KOPT-K1 (cell line): ENCODE measurements around the gene TMEM248.

Source experiments
- H3K27ac ChIP-seq: fragments of 200-600 bp; sonication (generic); 2 replicates; pipeline ENCODE4 v1.5.1; 2016; ENCODE audit warnings: antibody characterized with exemption, mild to moderate bottlenecking, low read depth, low read length; ENCODE audit not compliant: poor library complexity, severe bottlenecking
- H3K36me3 ChIP-seq: fragments of 200-600 bp; sonication (generic); 2 replicates; pipeline ENCODE4 v1.5.1; 2017; ENCODE audit warnings: antibody characterized with exemption, mild to moderate bottlenecking, low read length, moderate library complexity; ENCODE audit not compliant: insufficient read depth
- H3K9me3 ChIP-seq: fragments of 200-600 bp; sonication (generic); 2 replicates; pipeline ENCODE4 v1.5.1; 2017; ENCODE audit warnings: antibody characterized with exemption, low read length, mild to moderate bottlenecking; ENCODE audit not compliant: insufficient read depth, poor library complexity, severe bottlenecking

TMEM248 gene

DNA sequence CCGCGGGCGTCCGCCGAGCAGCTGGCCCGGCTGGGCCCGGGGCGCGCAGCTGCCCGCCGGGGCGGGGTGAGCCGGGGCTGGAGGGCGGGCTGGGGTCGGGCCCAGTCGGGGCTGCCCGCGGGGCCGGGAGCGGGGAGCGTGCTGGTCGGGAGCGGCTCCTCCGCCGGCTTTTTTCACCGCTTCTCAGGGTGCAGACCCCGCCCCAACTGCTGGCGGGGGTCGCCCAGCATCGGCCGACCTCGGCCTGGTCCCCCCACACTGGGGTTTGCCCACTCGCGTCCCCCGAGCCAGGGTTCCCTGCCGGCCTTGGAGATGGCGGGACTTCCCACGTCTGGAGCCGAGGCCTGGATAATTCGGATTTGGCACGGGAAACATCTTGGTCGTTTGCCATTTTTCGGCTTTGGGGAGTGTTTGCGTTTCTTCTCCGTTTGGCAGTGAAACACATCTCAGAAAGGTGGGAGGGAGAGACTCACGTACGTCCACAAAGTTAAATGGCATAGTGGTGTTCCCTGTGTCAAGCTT is 432 bp downstream of the TMEM248 start:
- H3K9me3 ChIP-seq = no peaks in the 10 kb centered on the region
- H3K27ac ChIP-seq = peak overlapping the region; percentile 73
- H3K36me3 ChIP-seq = peaks cover 25% of the 10 kb centered on the region

DNA sequence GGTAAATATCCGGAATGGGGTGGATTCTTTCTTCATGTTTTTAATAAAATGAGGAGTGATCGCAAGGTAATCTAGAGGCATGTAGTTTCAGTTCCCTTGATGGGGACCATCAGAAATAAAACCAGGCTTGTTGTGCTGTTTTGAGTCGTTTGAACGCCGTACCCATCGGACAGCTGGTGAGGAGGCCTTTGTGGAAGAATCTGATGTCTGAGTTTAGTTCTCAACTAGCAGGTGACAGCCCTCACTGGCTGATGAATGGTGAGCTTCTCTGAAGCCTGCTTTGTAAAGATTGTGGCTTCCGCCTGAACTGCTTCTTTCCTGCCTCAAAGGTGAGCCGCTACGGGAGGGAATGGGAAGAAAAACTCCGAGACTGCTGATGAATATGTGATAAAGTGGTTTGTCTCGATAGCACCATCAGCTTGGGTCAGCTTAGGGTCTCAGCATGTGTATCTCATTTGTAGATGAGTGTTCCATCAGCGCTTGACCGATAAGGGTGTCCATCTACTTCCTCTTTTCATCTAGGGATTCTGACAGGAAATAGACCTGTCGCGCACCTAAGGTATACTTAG is 977 bp downstream of the TMEM248 start:
- Histone ChIP-seq H3K36me3 (peaks cover 31% of the 10 kb centered on the region), H3K9me3 (no peaks in the 10 kb centered on the region), H3K27ac (peak overlapping the region; percentile 73)

DNA sequence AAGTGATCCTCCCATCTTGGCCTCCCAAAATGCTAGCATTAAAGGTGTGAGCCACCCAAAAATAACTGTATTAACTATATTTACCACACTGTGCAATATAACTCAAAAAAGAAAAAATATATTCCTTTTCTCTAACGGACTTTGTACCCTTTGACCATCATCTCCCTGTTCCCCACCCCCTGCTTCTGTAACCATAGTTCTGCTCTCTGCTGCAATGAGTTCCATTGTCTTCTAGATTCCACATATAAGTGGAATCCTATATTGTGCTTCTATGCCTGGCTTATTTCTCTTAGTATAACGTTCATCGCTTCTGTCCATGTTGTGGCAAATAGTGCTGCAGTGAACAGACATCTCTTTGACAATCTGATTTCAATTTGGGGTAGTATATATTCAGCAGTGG is 4.2 kb downstream of the TMEM248 start:
- no peaks in the 10 kb centered on the region for H3K9me3 ChIP-seq

DNA sequence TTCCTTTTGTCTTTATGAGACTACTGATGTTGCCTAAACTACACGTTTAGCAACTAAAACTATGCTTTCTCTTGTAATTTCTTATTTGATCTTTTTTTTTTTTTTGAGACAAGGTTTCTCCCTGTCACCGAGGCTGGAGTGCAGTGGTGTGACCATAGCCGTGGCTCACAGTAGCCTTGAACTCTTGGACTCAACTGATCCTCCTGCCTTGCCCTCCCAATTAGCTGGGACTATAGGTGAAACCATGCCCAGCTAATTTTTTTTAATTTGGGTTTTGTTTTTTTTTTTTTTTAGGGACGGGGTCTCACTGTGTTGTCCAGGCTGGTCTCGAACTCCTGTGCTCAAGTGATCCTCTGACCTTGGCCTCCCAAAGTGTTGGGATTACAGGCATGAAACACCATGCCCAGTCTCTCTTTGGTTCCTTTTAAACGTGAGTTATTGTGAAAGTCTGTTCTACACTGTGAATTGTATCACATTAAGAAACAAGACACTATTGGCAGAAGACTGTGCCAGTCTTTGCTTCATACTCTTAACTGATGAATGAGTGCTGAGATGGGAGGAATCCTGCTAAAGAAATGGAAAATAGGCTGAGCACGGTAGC is 6.4 kb downstream of the TMEM248 start:
- Histone ChIP-seq H3K36me3 (peaks cover 72% of the 10 kb centered on the region), H3K27ac (no peak overlapping the region), H3K9me3 (no peaks in the 10 kb centered on the region)

More for the DNA sequence above, 4.2 kb downstream of the TMEM248 start:
- no peak overlapping the region for H3K27ac ChIP-seq
- H3K36me3 ChIP-seq = peaks cover 63% of the 10 kb centered on the region

DNA sequence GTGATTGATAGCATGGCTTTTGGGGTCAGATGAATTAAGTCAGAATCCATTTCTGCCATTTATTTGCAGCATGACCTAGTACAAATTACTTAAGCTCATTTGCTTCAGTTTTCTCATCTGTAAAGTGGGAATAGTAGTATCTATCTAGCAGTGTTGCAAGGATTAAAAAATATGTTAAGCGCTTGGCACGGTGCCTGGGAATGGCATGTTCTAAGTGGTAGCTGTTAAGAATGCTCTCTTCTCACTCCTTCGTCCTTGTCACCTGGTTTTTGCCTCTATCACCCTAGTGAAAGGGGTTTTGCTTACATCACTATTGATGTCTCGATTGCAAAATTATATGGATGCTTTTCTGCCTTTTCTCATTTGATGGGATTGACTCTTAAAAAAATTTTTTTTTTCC is 7.4 kb downstream of the TMEM248 start:
- Histone ChIP-seq H3K27ac (no peak overlapping the region), H3K9me3 (no peaks in the 10 kb centered on the region), H3K36me3 (peaks cover 74% of the 10 kb centered on the region)

DNA sequence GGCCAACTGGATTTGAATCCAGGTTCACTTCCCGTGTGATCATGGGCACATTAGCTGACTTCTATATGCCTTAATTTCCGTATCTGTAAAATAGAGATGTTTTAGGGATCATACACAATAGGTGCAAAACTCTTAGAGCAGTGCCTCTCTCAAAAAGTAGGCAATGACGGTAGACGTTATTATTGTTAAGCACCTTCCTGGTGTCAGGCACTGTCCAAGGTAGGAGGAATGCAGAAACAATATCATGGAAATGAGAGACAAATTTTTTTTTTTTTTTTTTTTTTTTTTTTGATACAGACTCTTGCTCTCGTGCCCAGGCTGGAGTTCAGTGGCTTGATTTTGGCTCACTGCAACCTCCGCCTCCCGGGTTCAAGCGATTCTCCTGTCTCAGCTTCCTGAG is 8.1 kb downstream of the TMEM248 start:
- Histone ChIP-seq H3K36me3 (peaks cover 69% of the 10 kb centered on the region), H3K9me3 (no peaks in the 10 kb centered on the region), H3K27ac (no peak overlapping the region)

DNA sequence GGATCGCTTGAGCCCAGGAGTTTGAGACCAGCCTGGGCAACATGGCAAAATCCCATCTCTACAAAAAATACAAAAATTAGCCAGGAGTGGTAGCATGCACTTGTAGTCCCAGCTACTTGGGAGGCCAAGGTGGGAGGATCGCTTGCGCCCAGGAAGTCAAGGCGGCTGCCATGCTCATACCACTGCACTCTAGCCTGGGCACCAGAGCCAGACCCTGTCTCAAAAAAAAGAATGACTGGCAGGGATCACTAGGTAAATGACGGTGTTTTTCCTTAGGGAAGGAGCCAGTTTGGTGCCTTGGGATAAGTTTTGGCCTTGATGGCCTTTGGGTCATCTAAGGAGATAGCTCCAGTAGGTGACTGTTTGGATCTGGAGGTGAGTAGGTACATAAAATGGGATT is 8.9 kb downstream of the TMEM248 start:
- no peak overlapping the region for H3K27ac ChIP-seq
- H3K9me3 ChIP-seq = no peaks in the 10 kb centered on the region
- peaks cover 75% of the 10 kb centered on the region for H3K36me3 ChIP-seq

DNA sequence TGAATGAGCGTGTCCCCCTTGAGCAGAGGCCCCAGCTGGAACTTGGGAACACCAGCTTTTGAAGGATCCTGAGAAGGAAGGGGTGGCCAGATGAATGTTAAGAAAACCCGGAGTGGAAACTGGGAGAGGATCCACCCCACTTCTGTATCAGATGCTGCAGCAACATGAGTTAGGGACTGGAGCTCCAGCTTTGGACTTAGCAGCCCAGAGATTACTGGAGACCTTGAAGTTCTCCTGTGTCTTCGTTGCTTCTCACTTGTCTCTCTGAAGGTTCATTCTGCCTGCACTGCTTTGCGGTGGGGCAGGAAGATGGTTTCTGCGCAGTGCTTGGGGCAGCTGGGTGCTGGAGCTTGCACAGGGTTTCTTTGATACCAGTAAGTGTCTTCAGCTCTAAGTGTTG is 9.3 kb downstream of the TMEM248 start:
- no peaks in the 10 kb centered on the region for H3K9me3 ChIP-seq
- H3K36me3 ChIP-seq = peaks cover 71% of the 10 kb centered on the region

DNA sequence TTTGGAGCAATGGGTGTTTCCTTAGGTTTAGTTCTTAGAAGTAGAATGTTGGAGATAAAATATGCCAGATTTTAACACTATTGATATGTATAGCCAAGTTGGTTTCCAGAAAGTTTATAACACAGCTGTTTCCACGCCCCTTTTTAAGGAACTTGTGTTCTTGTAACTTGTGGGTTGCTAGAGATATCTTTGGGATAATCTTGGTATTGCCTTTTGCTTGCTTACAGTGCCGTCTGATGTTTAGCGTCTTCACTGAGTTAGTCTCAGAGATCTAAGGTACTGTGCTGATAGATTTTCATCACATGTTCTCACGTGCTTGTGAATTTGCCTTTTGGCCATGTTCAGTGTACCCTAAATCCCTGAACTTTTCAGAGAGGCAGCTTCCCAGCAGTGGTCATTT is 12.4 kb downstream of the TMEM248 start:
- Histone ChIP-seq H3K27ac (no peak overlapping the region), H3K9me3 (peaks cover 5% of the 10 kb centered on the region), H3K36me3 (peaks cover 65% of the 10 kb centered on the region)

More for the DNA sequence above, 9.3 kb downstream of the TMEM248 start:
- H3K27ac ChIP-seq = no peak overlapping the region

DNA sequence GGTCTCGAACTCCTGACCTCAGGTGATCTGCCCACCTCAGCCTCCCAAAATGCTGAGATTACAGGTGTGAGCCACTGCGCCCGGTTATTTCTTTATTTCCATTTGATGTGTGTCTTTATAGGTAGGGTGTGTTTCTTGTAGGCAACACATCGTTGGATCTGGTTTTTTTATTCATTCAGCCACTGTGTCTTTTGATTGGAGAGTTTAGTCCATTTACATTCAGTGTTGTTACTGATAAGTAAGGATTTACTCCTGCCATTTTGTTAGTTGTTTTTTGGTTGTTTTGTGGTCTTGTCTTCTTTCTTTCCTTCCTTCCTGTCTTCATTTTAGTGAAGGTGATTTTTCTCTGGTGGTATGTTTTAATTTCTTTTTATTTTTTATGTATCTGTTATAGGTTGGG is 16.9 kb downstream of the TMEM248 start:
- Histone ChIP-seq H3K9me3 (peaks cover 5% of the 10 kb centered on the region), H3K27ac (no peak overlapping the region), H3K36me3 (peaks cover 77% of the 10 kb centered on the region)

DNA sequence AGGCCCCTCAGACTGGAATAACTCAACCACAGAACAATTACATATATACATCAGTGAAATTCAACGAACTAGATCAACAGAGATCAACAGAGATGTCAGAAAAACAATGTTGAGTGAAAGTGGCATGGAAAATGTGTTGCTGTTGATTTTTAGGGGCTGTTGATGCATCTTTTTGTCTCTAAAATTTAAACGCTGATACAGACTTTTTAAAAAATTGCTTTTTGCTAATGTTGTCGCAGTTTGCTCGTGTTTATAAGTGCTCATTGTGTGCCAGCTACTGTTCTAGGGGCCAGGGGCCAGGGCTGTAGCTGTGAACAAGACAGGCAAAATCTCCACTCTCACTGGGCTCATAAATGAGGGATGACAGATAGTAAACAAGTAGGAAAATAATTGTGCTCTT is 18.3 kb downstream of the TMEM248 start:
- H3K9me3 ChIP-seq = peaks cover 5% of the 10 kb centered on the region
- H3K36me3 ChIP-seq = peaks cover 82% of the 10 kb centered on the region
- H3K27ac ChIP-seq = no peak overlapping the region

DNA sequence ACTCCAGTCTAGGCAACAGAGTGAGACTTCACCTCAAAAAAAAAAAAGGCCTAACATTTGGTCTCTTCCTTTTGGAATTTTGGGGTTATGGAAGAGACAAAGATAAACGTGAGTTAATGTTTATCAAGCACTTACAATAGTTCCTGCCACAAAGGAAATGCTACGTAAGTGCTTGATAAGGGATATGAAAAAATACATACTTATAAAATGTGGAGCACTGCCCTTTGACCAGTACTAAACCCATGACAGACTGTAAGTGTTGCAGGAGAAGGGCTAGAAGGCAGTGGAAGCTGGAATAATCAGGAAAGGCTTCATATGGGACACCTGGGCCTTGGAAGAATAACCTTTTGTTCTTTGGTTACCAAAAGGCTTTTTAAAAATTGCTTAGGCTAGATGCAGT is 25.5 kb downstream of the TMEM248 start:
- Histone ChIP-seq H3K9me3 (no peaks in the 10 kb centered on the region), H3K27ac (no peak overlapping the region), H3K36me3 (peaks cover 99% of the 10 kb centered on the region)

DNA sequence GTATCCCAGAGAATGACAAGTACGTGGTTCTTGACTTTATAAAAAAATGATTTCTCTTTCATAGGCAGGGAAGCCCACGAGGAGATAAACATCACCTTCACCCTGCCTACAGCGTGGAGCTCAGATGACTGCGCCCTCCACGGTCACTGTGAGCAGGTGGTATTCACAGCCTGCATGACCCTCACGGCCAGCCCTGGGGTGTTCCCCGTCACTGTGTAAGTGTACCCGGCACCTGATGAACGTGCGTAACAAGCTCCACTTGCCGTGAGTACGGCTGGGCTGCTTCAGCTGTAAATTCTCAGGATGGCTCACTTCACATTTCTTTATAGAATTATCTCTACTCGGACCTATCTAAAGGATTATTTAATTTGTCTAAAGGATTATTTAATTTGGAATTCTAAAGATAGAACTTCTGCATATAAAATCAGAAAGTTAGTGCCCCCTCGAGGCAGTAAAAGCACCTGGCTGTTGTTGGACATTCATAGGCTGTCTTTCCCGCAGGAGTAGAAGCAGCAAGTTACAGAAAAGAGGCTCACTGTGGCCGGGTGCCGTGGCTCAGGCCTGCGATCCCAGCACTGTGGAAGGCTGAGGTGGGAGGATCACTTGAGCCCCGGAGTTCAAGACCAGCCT is 27.6 kb downstream of the TMEM248 start:
- H3K9me3 ChIP-seq = no peaks in the 10 kb centered on the region
- H3K36me3 ChIP-seq = peaks cover 99% of the 10 kb centered on the region
- no peak overlapping the region for H3K27ac ChIP-seq

DNA sequence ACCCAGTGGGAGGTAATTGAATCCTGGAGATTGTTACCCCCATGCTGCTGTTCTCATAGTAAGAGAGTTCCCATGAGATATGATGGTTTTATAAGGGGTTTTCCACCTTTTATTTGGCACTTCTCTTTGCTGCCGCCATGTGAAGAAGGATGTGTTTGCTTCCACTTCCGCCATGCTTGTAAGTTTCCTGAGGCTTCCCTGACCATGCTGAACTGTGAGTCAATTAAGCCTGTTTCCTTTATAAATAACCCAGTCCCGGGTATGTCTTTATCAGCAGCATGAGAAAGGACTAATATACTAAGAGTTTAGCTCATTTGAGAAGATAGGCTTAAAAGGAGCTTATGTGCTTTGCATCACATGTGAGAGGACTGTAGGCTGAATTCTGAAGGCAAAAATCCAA is 29.3 kb downstream of the TMEM248 start:
- Histone ChIP-seq H3K9me3 (no peaks in the 10 kb centered on the region), H3K27ac (no peak overlapping the region), H3K36me3 (peaks cover 99% of the 10 kb centered on the region)

DNA sequence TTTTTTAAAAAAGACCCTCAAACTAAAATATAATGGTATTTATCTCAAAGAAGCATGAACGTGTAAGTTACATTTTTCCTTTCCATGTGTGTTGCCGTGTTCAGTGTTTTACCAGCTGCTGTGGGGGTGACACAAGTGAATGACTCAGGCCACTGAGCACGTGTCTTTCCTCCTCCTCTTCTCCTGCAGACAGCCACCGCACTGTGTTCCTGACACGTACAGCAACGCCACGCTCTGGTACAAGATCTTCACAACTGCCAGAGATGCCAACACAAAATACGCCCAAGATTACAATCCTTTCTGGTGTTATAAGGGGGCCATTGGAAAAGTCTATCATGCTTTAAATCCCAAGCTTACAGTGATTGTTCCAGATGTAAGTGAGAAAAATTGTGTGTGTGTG is 29.7 kb downstream of the TMEM248 start:
- H3K27ac ChIP-seq = no peak overlapping the region
- H3K36me3 ChIP-seq = peaks cover 99% of the 10 kb centered on the region
- H3K9me3 ChIP-seq = no peaks in the 10 kb centered on the region
